ENCODE results near the gene CNTNAP5.

The CNTNAP5 gene

DNA sequence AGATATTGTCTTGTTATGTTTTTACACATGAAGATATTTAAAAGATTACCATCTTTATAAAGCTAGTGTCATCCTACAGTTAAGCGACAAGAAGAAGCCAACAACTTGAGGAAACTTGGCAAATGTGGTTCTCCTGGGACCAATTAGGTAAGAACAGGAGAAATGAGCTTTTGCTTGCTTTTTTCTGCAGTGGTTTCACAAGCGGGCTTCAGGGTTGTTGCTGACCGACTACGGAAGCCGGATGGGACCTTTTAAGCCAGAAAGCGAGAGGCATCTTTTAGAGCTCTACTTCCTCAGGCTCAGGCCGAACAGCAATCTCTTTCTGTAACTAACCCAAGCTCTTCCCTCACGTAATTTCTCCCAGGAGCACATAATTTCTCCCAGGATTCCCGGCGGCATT lies 256.5 kb downstream of the CNTNAP5 start:
- no peak for DNase-seq

DNA sequence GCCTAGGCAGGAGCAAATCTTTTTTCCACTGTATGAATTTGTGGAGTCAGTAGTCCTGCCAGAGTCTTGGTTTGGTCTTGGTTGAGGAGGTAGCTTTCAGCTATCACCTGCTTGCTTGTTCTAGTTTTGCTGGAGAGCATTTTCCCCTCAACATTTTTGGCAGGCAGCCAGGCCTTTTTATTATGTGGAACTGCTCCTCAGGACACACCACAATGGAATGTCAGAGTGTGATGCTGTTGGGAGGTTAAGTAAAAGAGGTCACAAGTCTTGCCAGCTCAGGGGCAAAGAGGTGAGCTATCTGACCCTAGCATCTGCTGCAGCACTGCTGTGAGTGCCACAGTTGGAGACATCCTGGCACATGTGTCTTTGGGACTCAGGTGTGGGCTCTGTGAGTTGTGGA lies 258.0 kb downstream of the CNTNAP5 start:
- DNase-seq: no peak

DNA sequence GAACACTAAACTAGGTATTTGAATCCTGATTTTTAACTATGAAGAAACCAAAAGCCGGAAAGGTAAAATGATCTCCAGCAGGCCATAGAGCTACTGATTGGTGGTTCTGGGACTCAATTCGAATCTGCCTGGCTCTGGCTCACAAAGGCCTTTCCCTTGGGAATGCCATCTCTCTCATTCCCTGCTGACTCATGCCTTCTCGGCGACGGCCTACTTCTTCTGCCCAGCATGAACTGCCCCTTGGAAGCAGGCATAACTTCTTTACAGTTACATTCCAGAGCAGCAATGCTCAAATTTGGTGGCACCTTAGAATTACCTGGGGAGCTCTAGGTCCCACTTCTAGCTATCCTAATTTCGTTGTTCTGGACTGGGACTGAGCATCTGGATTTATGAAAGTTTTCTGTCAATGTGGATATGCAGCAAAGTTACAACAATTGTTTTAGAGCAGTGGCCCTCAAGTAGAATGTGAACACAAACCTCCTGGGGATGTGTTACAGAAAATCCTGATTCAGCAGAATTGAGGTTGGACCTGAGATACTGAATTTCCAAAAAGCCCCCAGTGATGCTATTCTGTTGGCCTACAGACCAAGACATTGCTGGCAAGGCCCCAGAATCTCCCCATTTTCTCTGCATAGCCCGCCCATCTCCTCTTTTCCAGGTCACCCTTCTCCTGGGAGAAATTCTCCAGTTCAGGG lies 261.1 kb downstream of the CNTNAP5 start:
- DNase-seq: no peak

DNA sequence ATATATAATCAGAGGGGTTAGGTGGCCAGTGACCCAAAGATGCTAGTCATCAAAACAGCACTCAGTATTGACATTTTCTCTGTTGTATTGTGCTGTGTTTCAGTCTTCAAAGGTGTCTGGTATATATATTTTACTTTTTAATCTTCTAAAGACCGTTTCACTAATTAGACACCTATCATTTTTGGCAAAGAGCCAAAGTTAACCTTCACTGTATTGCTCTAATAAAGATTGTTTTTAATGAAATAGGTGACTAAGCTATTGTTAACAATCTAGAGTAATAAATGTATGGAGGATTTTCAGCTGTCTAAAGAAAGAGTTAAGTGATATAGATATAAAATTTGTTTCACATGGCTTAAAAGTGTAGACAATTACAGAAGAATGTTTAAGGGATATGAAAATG lies 264.0 kb downstream of the CNTNAP5 start:
- no peak for DNase-seq

DNA sequence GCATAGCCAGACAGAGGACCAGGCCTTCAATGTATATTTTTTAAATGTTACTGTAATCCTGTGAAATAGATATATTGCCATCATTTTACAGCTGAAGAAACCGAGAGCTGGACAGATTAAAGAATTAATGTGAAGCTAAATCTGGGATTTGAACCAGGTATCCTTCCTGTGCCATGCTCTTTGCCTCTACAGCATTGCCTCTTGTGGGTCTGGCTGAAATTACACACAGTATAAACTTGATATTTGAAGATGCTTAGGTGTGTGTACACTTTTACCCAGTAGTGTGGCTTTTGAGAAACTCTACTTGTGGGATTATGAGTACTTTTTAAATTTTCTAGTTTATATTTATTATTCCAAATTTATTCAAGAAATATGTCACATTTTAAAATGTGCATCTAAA lies 264.5 kb downstream of the CNTNAP5 start:
- DNase-seq: no peak

DNA sequence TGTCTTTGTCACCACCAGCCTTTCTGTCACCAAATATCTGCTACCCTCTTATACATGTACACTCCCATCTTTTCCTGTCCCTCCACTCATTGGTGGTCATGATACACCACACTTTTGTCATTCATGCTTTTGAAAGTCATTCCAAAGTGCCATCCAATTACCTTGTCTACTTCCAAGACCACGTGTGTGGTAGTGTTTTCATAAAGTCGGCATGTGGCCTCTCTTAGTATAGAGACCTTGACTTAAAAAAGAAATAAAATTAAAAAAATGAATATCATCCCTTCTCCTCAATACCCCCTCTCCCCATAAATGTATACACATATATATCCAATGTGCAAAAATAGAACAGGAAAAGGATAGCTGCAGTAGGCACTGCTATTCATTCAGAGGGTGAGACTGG lies 271.4 kb downstream of the CNTNAP5 start:
- DNase-seq: no peak

DNA sequence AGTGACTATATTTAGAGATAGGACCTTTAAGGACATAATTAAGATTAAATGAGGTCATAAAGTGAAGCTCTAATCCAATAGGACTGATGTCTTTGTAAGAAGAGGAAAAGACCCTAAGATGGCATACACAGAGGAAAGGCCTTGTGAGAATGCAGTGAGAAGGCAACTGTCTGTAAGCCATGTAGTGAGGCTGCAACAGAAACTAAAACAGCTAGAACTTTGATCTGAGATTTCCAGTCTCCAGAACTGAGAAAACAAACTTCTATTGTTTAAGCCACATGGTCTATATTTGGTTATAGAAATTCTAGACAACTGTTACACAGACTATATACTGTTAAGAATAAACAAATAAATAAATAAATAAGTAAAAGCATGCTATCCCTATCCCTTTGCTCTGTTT lies 276.8 kb downstream of the CNTNAP5 start:
- no peak for DNase-seq

DNA sequence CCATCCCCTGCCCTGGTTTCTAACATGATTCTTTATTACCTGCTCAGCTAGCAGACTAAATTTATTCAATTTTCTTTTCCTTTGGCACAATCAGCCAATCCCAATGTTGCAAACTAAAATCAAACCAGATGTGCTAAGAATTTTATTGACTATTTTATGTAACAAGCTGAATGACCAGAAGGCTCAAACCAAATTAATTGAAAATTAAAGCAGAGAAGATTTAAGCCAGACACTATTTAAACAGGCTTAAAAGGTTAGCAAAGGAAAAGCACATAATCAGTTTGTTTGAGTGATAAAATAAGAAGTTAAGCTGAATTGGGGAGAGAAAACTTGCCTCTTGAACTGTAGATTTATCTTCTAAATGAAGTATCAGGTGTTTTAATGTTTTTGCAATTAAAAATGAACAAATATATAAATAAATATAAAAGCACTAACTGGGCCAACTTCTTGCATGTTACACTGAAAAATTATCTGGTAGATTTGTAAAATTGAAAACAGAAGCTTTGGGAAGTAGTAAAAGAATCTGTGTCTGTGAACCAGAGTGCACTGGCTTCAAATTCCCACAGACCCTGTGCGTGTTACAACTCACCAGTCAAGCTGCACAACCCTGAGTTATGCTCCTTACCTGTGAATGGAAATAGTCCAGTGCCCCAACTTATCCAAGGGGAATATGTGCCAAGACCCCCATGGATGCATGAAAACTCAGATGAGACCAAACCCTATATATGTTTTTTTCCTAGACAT lies 283.4 kb downstream of the CNTNAP5 start:
- DNase-seq: no peak

DNA sequence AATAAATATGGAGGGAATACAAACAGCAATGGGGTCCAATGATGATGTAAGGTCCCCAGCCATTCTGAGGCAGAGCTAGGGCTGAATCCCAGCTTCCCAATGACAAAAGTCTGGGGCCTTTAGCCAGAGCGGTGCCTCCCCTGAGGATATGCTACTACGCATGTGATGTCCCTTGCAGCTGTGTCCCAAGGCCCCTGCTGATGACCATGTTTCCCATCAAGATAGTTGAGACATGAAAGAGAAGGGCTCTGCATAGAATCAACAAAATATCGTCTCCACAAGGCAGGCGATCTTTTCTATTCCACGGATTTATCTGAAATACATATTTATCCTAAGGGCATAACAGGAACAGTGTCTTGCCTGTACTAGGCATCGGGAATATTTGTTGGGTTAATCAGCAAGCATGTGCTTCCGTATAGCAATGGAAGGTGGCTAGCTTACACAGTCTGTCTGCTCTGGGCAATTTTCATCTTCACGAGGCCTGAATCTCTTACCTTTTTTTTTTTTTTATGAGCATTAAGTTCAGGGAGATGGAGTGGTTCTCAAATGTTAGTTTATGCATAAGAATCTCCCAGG lies 284.6 kb downstream of the CNTNAP5 start:
- DNase-seq: no peak

DNA sequence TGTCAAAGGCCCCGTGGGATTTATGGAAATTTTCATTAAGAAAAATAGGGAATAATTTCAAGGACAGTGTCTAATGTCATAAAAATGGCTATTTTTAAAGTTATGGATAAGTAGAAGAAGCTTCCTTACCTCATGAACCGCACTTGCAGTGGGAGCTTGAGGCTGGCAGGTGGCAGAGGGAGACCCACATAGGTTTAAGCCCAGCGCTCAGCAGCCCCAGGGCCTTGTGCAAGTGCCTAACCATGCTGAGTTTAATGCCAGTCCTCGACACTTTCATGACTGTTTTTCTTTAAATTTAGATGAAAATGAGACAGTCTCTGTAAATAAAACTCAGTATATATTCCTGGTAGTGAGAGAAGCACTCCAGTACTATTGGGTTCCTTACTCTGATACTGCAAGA lies 285.6 kb downstream of the CNTNAP5 start:
- no peak for DNase-seq

DNA sequence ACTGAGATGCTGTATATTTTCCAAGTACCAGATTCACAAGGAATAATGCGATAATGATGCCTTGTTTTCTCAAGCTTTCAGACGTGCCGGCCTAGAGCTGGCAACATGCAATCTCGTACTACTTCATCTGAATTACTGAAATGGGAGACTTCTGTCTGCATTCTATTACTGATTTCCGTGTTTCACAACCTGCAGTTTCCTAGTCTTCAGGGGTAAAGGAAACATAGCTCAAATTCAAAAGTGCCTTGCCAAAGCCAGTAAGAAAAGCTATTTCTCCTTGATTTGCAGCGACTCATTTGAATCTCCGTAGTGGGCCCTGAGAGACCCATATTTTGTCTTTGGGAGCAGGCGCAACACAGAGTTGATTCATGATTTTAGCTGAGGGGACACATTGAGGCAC lies 289.0 kb downstream of the CNTNAP5 start:
- DNase-seq: no peak

DNA sequence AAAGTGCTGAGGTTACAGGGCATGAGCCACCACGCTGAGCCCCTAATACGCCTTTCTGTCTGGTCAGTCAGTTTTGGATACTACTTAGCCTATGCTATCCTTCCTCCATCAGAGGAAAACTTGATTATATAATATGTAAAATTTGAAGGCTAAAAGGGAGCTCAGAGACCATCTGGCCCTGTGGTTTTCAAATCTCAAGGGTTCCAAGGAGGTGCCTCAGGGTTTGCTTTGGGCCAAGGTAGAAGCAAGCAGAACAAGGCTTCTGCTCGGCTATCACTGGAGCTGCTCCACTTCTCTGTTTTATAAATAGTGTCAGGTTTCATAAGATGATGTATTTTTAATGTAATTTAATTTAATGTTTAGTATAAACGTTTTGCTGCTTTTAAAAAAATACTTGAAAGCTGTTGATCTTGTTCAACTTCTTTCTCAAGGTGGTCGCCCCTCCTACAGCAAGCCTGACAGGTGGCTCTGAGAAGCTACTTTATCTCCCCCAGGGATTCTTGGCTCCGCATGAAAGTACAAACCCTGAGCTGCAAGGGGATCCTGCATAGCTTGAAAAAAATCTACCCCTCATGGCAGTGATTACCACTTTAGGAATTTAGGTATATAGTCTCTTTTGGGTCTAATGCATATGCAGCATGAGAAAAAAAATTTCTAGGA lies 290.3 kb downstream of the CNTNAP5 start:
- no peak for DNase-seq

DNA sequence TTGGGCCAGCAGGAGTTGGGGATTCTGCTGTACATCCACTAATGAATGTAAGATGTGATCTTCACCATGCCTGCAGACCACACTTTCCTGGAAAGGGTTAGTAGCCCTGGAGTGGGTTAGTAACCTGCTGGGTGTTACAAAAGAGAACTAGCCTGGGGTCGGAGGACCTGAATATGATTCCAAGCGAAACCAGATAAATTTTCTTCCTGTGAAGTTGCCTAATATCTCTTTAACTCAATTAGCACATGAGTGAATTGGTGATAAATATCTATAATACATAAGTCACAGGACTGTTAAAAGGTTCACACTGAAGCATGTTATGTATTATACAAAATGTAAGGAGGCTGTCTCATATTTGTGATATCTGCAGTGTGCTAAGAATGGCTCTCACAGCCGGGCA lies 291.0 kb downstream of the CNTNAP5 start:
- no peak for DNase-seq

DNA sequence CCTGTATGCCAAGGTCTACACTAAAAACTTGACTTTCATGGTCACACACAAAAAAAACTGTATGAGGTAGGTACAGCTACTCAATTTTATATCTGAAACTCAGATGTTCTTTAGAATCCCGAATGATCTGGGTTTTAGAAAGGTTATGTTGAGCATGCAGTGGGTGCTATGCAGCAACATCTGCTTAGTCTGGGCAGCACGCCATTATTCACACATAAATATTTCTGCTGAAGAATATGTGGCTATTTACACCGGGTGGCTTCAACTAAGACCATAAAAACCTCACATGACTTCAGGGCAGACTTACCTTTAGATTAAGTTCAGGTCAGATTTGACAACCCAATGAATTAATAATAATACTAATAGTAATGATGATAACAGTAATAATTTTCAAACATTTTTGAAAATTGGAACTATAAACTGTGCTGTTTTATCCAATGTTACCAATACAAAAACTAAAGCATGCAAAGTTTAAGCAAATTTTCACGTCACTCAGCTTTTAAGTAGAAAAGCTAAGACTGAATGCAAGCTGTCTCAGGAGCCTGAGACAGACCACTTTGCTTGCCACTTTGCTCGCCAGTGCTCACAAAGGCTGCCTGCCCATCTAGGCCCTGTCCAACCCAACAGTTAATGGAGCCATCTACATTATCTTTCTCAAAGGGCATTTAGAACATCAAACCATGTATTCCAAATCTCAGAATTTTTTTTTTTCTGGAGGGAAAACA lies 292.0 kb downstream of the CNTNAP5 start:
- DNase-seq: no peak

DNA sequence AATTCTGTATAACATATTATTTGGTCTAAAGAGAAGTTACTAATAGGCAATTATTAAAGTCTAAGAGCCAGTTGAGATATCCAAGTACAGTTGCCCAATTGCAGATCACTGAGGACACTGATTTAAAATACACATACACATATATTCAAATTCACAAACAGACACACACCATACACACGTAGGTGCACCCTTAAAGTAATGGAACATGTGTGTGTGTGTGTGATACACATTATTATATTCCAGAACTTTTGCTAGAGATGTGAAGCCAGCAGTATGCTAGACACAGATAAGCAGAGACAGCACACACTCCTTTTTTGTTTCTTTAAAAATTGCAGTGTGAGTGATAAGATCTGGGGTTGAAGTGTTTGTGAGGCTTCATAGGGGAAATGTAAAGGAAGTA lies 292.5 kb downstream of the CNTNAP5 start:
- no peak for DNase-seq

DNA sequence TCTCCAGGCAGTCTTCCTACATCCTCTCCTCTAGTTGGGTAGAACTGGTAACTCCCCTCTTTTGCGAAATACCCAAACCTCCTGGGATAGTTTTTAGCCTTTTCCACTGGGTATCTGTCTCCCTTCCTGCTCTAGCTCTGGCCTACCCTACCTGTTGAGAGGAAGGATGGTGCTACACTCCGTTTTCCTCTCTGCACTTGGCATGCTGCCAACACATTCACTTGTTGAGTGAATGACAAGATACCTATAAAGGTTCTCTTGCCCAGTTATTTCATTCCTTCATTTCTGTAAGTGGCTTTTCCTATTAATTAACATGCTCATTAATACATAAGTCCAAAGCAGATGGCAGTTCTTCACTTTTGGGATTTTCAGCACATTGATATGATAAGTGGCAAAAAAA lies 293.8 kb downstream of the CNTNAP5 start:
- DNase-seq: no peak

DNA sequence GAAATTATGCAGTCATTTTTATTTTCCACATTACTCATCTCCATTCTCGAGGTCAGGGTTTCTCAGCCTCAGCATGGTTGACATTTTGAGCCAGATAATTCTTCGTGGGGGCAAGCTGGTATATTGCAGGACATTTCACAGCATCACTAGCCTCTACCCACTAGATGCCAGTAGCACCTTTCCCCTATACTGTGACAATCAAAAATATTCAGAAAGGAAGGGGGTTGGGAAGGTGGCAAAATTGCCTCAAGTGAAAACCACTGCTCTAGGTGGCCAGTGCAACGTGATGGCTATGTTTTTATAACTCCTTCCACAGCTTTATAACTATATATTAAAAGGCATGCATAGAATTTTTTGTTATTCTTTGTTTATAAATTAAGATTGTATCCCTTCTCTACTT lies 294.5 kb downstream of the CNTNAP5 start:
- DNase-seq: no peak

DNA sequence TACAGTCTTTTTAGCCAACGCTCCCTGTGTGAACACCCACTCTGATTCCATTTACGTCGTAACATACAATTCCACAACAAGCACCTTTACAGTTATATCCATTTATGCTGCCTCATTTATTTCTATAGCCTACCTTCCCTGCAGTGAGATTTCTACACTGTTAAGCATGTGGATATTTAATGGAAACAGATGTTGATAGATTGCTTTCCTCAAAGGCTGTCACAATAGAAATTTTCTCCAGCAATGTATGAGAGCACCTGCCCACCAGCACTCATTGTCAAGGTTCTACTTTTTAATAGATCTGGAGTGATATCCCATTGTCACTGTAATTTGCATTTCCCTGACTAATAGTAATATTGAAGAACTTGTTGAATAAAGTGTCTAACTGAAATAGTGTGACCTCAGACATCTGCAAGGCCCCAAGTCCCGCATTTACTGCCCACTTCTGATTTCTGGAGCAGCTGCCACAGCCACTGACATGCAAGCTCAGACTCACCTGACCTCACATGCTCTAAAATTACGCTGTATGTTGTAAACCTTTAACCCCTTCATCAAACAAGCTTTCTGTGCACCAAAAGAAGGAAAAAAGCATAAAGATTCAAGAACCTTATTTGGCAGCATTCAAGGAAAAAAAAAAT lies 295.1 kb downstream of the CNTNAP5 start:
- no peak for DNase-seq

DNA sequence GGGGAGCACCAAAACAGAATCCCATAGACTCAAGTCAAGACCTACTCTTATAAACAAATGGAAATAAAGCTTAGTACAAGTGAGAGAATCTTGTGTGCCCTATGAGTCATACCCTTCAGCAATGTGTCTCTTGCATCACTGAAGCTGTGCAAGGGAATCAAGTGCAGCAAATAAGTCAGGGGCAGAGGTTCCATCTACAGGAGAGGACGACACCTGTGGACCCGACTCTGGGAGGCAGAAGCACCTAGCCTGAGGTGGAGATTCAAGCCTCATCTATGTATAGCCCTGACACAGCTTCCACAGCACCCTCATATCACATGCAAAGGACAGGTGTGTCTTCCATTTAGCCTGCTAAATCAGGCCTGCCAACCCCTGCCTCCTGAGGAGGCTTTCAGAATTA lies 298.2 kb downstream of the CNTNAP5 start:
- DNase-seq: no peak

DNA sequence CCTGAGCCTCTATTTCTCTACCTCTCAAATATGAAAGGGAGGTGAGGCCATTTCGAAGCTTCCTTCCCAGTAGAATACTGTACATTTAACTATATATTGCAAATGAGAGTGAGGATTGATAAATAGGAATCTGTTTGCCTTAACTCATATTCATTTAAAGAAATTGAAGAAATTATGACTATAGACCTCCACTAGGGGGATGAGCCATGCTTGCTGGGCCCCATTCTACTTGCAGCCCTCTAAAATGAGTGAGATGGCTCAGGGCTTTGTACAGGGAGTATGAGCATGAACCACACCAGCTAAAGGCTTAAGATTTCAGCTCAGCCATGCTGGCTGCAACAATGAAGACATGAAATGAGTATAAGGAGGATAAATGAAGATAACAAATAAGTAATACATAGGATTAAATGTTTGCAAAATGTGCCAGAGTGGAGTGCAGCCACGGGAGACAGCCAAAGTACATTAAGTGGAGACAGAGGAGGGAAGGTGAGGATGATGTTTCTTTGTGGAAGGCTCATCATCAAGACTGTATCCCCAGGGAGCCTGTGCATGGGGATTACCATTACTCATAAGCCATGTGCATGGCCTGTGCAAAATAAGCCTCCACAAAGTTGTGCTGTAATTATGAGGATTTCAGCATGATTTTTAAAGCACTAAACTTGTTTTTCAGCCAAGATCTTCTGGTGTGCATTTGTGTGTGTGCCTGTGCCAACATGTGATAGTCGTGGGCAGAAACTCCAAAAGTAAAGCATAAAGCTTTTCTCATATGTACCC lies 300.8 kb downstream of the CNTNAP5 start:
- DNase-seq: no peak

DNA sequence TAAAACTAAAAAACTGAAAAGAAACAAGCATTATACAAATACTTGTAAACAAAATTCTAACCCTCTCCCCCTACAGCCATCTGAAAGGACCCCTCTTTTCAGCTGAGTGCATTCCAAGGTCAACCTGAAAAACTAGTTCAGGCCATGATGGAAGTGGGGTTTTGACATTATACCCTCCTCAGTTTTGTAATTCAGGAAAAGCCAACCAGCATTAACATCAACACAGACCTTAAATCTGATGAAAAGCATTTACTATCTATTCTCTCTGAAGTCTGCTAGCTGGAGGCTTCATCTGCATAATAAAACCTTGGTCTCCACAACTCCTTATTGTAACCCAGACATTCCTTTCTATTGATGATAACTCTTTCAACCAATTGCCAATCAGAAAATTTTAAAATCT lies 302.2 kb downstream of the CNTNAP5 start:
- no peak for DNase-seq

DNA sequence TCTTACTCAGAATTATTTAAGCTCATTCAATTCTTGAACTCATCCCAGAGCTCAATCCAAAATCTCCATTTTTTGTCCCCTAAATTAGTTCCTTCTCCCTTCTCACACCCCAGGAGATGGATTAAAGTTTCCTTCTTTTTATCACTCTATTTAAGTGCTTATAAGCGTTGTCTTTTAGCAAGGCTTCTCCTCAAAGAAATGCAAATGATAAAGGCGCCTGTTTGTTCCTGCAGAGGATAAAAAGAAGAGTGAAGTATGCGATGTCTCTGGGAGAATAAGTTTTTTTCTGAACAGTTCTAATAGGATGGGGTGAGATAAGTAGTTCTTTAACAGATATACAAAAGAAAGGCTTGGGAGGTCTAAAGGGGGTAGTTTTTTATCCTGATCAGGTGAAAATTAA lies 303.3 kb downstream of the CNTNAP5 start:
- no peak for DNase-seq
